ENCODE measurements around the gene BIN2. TPM values are rescaled to one million over a fixed set of nuclear protein-coding genes. Genes with fewer than 3 reads are reported as not detected.

BIN2 gene
- polyA plus RNA-seq, 2 of the 4 experiments (the other 2 are of a cell fraction) = 0.08 to 0.57 TPM

DNA sequence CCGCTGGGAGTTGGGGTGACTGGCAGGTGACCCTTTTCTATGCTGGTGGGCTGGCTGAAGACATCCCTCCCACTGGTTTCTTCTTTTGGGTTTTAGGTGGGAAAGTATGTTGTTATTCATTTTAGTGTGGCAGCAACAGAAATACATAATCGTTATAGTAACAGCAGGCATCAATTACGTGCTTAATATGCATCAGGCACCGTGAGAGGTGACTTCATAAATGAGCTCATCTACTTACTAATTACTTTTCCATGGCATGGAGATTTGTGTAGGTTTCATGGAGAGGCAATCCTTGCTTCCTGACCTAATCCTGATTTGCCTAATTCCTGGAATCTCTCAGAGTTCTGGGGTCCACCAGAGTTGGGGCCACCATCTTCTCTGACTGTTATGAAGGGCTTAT is 35.9 kb upstream of the BIN2 start:
- ChIA-PET POLR2A (no interaction called here), CTCF (interaction anchor here (1.3 to 2.4 kb wide), 3 partner anchors 8 to 91 kb away, joined by 3 to 27 read pairs (median 22); no protein-coding TSS in a partner anchor)
- Histone ChIP-seq H3K4me1 (no peaks in the 10 kb centered on the region), H3K9me3 (no peaks in the 10 kb centered on the region), H3K4me2 (no peak overlapping the region), H3K4me3 (no peak overlapping the region), H3K27ac (no peak overlapping the region)
- DNase-seq (ENCODE audit: low read depth in 1 of 2, low spot score in 1 of 2) (no peak), FAIRE-seq (no peak), ATAC-seq (no peak)
- TF ChIP-seq EHF (CRISPR knock-in tag; IDR thresholded peaks at IDR 0.05) (no peak), ZC3H11A (IDR thresholded peaks at IDR 0.05) (no peak), RCOR1 (IDR thresholded peaks at IDR 0.05; ENCODE audit: low read depth, low read length) (no peak), NFE2L2 (conservative IDR thresholded peaks at IDR 0.05; ENCODE audit: low read length) (no peak), RAD21 (conservative IDR thresholded peaks at IDR 0.05 in 1 of 2, IDR thresholded peaks at IDR 0.05 in 1 of 2) (no peak), GATA3 (IDR thresholded peaks at IDR 0.05; ENCODE audit: borderline replicate concordance) (no peak), BHLHE40 (IDR thresholded peaks at IDR 0.05; ENCODE audit: low read depth, low read length) (no peak), JUN (IDR thresholded peaks at IDR 0.05) (no peak), EHMT2 (IDR thresholded peaks at IDR 0.05; ENCODE audit: low read depth) (no peak), TFCP2L1 (CRISPR knock-in tag; IDR thresholded peaks at IDR 0.05) (no peak)
- TF ChIP-seq, protein P1, sequence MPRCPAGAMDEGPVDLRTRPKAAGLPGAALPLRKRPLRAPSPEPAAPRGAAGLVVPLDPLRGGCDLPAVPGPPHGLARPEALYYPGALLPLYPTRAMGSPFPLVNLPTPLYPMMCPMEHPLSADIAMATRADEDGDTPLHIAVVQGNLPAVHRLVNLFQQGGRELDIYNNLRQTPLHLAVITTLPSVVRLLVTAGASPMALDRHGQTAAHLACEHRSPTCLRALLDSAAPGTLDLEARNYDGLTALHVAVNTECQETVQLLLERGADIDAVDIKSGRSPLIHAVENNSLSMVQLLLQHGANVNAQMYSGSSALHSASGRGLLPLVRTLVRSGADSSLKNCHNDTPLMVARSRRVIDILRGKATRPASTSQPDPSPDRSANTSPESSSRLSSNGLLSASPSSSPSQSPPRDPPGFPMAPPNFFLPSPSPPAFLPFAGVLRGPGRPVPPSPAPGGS (IDR thresholded peaks at IDR 0.05) = no peak
- WGBS (ENCODE audit: missing lambda C conversion rate) = 76% methylated on average over 4 of the region's 4 CpGs

DNA sequence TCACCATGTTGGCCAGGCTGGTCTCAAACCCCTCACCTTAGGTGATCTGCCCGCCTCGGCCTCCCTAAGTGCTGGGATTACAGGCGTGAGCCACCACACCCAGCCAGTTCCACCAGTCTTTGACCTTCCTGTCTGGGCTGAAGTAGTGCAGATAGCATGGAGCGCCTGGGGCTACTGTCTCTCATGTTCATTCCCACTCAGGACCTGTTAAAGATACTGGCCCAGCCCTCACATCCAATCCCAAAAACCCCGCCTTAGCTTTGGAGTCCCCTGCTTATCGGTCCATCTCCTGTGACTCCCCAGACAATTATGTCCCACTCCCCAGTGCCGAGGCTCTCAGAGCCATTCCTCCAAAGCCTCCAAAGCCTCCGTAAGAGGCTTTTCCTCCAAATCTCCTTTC is 34.5 kb upstream of the BIN2 start:
- Histone ChIP-seq H3K4me3 (no peak overlapping the region), H3K9me3 (no peaks in the 10 kb centered on the region), H3K27ac (no peak overlapping the region), H3K4me1 (no peaks in the 10 kb centered on the region), H3K4me2 (no peak overlapping the region)
- WGBS (ENCODE audit: missing lambda C conversion rate) = 98% methylated on average over 8 of the region's 8 CpGs
- ATAC-seq = no peak
- CTCF ChIA-PET = interaction anchor here (1.0 to 1.6 kb wide), 4 partner anchors 8 to 20 kb away, joined by 3 to 4 read pairs (median 3); no protein-coding TSS in a partner anchor
- TF ChIP-seq, protein P2, sequence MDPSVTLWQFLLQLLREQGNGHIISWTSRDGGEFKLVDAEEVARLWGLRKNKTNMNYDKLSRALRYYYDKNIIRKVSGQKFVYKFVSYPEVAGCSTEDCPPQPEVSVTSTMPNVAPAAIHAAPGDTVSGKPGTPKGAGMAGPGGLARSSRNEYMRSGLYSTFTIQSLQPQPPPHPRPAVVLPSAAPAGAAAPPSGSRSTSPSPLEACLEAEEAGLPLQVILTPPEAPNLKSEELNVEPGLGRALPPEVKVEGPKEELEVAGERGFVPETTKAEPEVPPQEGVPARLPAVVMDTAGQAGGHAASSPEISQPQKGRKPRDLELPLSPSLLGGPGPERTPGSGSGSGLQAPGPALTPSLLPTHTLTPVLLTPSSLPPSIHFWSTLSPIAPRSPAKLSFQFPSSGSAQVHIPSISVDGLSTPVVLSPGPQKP (IDR thresholded peaks at IDR 0.05; ENCODE audit: low read depth, low read length) = no peak
- TF ChIP-seq, protein P3, sequence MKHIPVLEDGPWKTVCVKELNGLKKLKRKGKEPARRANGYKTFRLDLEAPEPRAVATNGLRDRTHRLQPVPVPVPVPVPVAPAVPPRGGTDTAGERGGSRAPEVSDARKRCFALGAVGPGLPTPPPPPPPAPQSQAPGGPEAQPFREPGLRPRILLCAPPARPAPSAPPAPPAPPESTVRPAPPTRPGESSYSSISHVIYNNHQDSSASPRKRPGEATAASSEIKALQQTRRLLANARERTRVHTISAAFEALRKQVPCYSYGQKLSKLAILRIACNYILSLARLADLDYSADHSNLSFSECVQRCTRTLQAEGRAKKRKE (CRISPR knock-in tag; IDR thresholded peaks at IDR 0.05; ENCODE audit: low read depth) = no peak
- no peak for TF ChIP-seq CBX2 (IDR thresholded peaks at IDR 0.05; ENCODE audit: borderline replicate concordance, low read depth)
- TF ChIP-seq, protein P4, sequence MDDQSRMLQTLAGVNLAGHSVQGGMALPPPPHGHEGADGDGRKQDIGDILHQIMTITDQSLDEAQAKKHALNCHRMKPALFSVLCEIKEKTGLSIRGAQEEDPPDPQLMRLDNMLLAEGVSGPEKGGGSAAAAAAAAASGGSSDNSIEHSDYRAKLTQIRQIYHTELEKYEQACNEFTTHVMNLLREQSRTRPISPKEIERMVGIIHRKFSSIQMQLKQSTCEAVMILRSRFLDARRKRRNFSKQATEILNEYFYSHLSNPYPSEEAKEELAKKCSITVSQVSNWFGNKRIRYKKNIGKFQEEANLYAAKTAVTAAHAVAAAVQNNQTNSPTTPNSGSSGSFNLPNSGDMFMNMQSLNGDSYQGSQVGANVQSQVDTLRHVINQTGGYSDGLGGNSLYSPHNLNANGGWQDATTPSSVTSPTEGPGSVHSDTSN (IDR thresholded peaks at IDR 0.05) = no peak
- no peak for TF ChIP-seq TP53 (CRISPR knock-in tag; IDR thresholded peaks at IDR 0.05)
- TF ChIP-seq NPAS2 (CRISPR knock-in tag; IDR thresholded peaks at IDR 0.05; ENCODE audit: borderline replicate concordance) = no peak
- TF ChIP-seq MAFK (IDR thresholded peaks at IDR 0.05; ENCODE audit: partially characterized antibody) = no peak
- TF ChIP-seq SREBF2 (IDR thresholded peaks at IDR 0.05) = no peak
- TF ChIP-seq SMC3 (IDR thresholded peaks at IDR 0.05) = no peak
- TF ChIP-seq PHF8 (IDR thresholded peaks at IDR 0.05; ENCODE audit: borderline replicate concordance, low read depth) = no peak
- TF ChIP-seq, protein P1 (IDR thresholded peaks at IDR 0.05) = no peak
- no peak for TF ChIP-seq EHF (CRISPR knock-in tag; IDR thresholded peaks at IDR 0.05)
- TF ChIP-seq RFX5 (IDR thresholded peaks at IDR 0.05) = no peak
- no peak for TF ChIP-seq CEBPB (IDR thresholded peaks at IDR 0.05)
- TF ChIP-seq HOXA7 (CRISPR knock-in tag; IDR thresholded peaks at IDR 0.05) = no peak
- TF ChIP-seq, protein P5, sequence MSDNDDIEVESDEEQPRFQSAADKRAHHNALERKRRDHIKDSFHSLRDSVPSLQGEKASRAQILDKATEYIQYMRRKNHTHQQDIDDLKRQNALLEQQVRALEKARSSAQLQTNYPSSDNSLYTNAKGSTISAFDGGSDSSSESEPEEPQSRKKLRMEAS (IDR thresholded peaks at IDR 0.05) = no peak
- TF ChIP-seq, protein P6, sequence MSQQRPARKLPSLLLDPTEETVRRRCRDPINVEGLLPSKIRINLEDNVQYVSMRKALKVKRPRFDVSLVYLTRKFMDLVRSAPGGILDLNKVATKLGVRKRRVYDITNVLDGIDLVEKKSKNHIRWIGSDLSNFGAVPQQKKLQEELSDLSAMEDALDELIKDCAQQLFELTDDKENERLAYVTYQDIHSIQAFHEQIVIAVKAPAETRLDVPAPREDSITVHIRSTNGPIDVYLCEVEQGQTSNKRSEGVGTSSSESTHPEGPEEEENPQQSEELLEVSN (IDR thresholded peaks at IDR 0.05; ENCODE audit: borderline replicate concordance, low read depth) = no peak
- no peak for TF ChIP-seq ZSCAN20 (CRISPR knock-in tag; IDR thresholded peaks at IDR 0.05)
- no peak for TF ChIP-seq RNF2 (IDR thresholded peaks at IDR 0.05; ENCODE audit: borderline replicate concordance, low read depth)
- no peak for TF ChIP-seq KDM1A (IDR thresholded peaks at IDR 0.05; ENCODE audit: low read depth)
- no peak for DNase-seq (ENCODE audit: low read depth in 1 of 2, low spot score in 1 of 2)
- no peak for FAIRE-seq
- POLR2A ChIA-PET = no interaction called here
